RWPE1 (cell line): ENCODE measurements around the gene PHAF1.

Experiments
- CTCF ChIA-PET: fragments of 350-600 bp; sonication (Branson Sonifier 250); formaldehyde crosslinking; extraction: SDS; loops from one replicate; lab custom pipeline; 2021; lab: Yijun Ruan, JAX
- POLR2A ChIA-PET: fragments of 400-600 bp; formaldehyde crosslinking; extraction: SDS; loops from one replicate; lab custom pipeline; 2020; ENCODE audit warnings: antibody characterized with exemption; ENCODE audit not compliant: low non-redundant PET; lab: Yijun Ruan, JAX
- DNase-seq: peaks from one replicate; pipeline ENCODE4 v3.0.0; 2012; ENCODE audit warnings: low spot score
- H3K27ac ChIP-seq: fragments of 450-650 bp; 2 replicates; pipeline ENCODE4 v1.5.1; 2017
- CTCF ChIP-seq: fragments of 450-650 bp; conservative IDR thresholded peaks from 2 replicates; pipeline ENCODE4 v1.5.1; 2017; ENCODE audit warnings: low read depth, mild to moderate bottlenecking

Gene PHAF1

GRCh38 chr16:67108931-67109406 lies 772 bp upstream of the PHAF1 start:
- DNase-seq: no peak
- TF ChIP-seq CTCF: no peak
- peak overlapping the region; percentile 73 for H3K27ac ChIP-seq
- POLR2A ChIA-PET: no interaction called here
- CTCF ChIA-PET: interaction anchor here (1.0 kb wide), 1 partner anchor 46 kb away, joined by 3 read pairs; no protein-coding TSS in a partner anchor

DNA sequence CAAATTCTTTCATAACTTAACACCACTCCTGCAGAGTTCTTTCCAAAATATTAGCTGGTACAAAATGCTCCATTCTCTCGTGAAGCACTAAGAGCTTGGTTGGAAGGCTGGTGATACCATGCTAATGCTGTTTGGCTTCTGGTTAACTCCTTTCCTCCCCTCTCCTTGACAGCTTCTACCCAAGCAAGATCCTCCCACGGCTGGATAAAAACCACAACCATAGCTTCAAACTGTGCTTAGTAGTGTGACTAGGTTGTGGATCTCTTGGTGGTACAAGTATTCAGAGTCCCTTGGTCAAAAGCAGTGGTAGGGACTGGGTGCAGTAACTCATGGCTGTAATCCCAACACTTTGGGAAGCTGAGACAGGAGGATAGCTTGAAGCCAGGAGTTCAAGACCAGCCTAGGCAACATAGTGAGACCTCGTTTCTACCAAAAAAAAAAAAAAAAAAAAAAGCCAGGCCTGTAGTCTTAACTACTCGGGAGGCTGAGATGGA lies 2.3 kb downstream of the PHAF1 start:
- no peak for DNase-seq
- ChIA-PET POLR2A (no interaction called here), CTCF (interaction anchor here (0.6 to 0.7 kb wide), 2 partner anchors 34 to 150 kb away, joined by 3 to 4 read pairs; no protein-coding TSS in a partner anchor)
- no peak for TF ChIP-seq CTCF
- H3K27ac ChIP-seq: no peak overlapping the region

DNA sequence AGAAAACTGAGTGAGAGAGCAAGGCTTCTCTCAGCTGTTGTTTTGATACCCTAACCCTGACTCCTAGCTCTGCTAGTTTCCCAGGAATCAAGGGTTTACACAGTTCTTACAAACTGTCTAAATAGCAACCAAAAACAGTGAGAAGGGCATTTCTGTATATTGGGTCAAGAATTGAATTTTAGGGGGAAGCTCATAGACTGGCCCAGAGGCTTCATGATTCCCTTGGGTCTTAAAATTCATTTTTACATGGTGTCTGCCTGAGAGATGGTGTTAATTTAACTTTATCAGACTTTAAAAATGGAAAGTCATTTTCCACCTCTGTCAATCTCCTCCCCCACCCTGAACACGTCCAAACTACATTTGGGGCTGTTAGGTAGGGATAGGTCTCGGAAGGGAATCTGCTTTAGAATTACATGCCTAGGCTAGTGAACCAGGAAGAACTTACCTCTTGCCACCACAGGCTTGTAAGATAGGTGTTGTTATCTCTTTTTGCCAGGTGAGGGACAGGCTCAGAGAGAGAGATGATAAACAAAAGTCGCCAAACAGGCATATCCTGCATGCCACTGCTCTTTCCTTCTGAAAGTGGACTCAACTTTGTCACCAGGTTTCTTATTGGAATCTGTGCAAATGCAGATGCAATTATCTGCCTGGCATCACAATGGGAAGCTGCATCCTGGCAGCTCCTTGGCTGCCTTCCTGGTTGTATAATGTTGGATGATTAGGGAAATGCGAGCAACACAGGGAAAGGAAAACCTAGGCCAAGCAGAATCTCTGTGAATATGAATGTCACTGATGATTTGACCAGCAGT lies 3.1 kb downstream of the PHAF1 start:
- CTCF ChIA-PET: interaction anchor here (0.6 kb wide), 2 partner anchors 97 to 136 kb away, joined by 3 to 4 read pairs; no protein-coding TSS in a partner anchor
- DNase-seq: no peak
- no peak for TF ChIP-seq CTCF

DNA sequence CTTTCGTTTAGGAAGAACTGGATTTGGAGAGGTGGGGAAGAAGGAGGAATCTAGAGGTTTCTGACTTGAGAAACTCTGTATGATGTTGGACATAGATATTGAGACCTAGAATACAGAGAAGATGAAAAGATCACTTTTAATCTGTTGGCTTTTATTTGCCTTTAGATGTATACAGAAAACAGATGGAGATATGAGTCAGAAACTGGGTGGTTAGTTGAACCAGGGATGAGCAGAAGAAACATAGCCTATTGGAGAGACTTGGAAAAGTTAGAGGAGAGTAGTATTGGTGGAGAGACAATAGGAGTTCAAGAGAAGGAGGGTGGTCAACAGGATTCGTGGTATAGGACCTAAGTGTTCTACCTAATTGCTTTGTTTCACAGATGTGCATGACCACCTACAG lies 5.1 kb downstream of the PHAF1 start:
- no peak for DNase-seq
- no peak overlapping the region for H3K27ac ChIP-seq
- POLR2A ChIA-PET: no interaction called here
- no peak for TF ChIP-seq CTCF
- CTCF ChIA-PET: no interaction called here

More for the DNA sequence above, 3.1 kb downstream of the PHAF1 start:
- H3K27ac ChIP-seq: no peak overlapping the region
- POLR2A ChIA-PET: no interaction called here

DNA sequence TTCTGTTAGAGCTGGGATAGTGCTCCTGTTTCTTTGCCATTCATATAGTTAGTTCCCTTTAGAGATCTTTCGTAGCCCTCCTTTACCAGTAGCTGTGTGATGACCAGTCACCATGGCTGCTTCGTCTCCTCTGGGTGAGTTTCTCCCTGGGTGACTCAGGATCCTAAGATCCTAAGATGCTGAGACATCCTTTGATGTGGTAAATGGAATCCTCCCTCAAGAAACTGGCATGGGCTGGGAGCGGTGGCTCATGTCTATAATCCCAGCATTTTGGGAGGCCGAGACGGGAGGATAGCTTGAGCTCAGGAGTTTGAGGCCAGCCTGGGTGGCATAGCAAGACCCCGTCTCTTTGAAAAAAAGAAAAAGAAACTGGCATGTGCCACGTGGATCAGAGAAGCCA lies 5.9 kb downstream of the PHAF1 start:
- no peak overlapping the region for H3K27ac ChIP-seq
- ChIA-PET CTCF (no interaction called here), POLR2A (no interaction called here)
- peak; percentile 71 for DNase-seq
- TF ChIP-seq CTCF: no peak

DNA sequence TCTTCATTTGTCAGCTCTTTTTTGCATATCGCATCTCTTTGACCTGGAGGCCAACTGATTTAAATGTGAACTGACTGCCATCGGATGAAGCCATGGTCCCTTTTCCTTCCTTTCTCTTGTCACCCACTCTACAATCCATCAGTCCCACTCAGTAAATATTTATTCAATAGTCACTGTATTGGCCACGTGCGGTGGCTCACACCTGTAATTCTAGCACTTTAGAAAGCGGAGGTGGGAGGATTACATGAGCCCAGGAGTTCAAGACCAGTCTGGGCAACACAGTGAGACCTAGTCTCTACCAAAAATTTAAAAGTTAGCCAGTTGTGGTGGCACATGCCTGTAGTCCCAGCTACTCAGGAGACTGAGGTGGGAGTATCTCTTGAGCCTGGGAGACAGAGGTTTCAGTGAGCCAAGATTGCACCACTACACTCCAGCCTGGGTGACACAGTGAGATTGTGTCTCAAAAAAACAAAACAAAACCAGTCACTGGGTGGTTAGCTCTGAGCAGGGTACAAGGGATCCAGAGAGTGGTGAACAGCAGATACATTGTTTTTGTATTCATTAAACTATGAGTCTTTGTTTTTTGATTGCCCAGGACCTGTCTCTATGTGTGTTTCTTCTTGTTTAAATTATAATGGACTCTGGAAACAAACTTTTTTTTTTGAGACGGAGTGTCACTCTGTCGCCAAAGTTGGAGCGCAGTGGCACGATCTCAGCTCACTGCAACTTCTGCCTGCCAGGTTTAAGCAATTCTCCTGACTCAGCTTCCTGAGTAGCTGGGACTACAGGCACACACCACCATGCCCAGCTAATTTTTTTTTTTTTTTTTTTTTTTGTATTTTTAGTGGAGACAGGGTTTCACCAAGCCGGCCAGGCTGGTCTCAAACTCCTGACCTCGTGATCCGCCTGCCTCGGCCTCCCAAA lies 6.9 kb downstream of the PHAF1 start:
- ChIA-PET CTCF (interaction anchor here (0.6 kb wide), 1 partner anchor 13 kb away, joined by 7 read pairs; no protein-coding TSS in a partner anchor), POLR2A (no interaction called here)

More for the DNA sequence above, 6.9 kb downstream of the PHAF1 start:
- no peak for DNase-seq
- no peak for TF ChIP-seq CTCF
- peak overlapping the region; percentile 4; the same call in 1 of the 2 replicates for H3K27ac ChIP-seq
